Stomach (tissue), 9 donors: Measurements from ENCODE around the gene FAM32A. TPM values are rescaled to one million over a fixed set of nuclear protein-coding genes. Genes with fewer than 3 reads are reported as not detected.

Experiments
- DNase-seq, 2 donors: peaks; one replicate each; pipeline versions ENCODE4 v3.0.0 to v3.0.0-alpha.2; 2013 to 2019
- H3K27ac ChIP-seq, 5 donors: fragments of 200-600 bp in 4 of 5; sonication (generic) in 4 of 5; one replicate each; pipeline ENCODE4 v1.5.1; 2013 to 2019; ENCODE audit warnings: mild to moderate bottlenecking in 1 of 5, moderate library complexity in 1 of 5
- H3K27me3 ChIP-seq, 3 donors: fragments of 200-600 bp; sonication (generic); one replicate each; pipeline ENCODE4 v1.5.1; 2017 to 2019; ENCODE audit warnings: mixed run types in 1 of 3
- H3K36me3 ChIP-seq, 4 donors: fragments of 200-600 bp; sonication (generic); 1 replicate in 3 of 4; 2 replicates in 1 of 4; pipeline ENCODE4 v1.5.1; 2016 to 2019
- H3K4me1 ChIP-seq, 4 donors: fragments of 200-600 bp; sonication (generic); one replicate each; pipeline ENCODE4 v1.5.1; 2016 to 2019
- H3K4me3 ChIP-seq, 4 donors: fragments of 200-600 bp; sonication (generic) in 3 of 4; one replicate each; pipeline ENCODE4 v1.5.1; 2016 to 2019; ENCODE audit warnings: mild to moderate bottlenecking in 1 of 4
- H3K9me3 ChIP-seq, 4 donors: fragments of 200-600 bp; sonication (generic); one replicate each; pipeline ENCODE4 v1.5.1; 2016 to 2019
- CTCF ChIP-seq, 7 experiments: fragments of 450-650 bp in 4 of 7; fragments of 200-600 bp in 3 of 7; sonication (generic) in 3 of 7; IDR thresholded peaks; one replicate each; pipeline ENCODE4 v1.5.1; 2016 to 2019; ENCODE audit warnings: antibody characterized with exemption in 7 of 7, control low read depth in 2 of 7, mild to moderate bottlenecking in 1 of 7
- EP300 ChIP-seq: sonication (generic); formaldehyde crosslinking; IDR thresholded peaks from one replicate; pipeline ENCODE4 v1.6.1; 2017; ENCODE audit warnings: antibody characterized with exemption
- POLR2A ChIP-seq, 4 donors: fragments of 450-650 bp; IDR thresholded peaks; one replicate each; pipeline ENCODE4 v1.6.1; 2016; ENCODE audit warnings: antibody characterized with exemption in 4 of 4, control low read depth in 2 of 4, mild to moderate bottlenecking in 1 of 4, moderate library complexity in 1 of 4
- POLR2AphosphoS5 ChIP-seq, 3 donors: sonication (generic); formaldehyde crosslinking; IDR thresholded peaks; one replicate each; pipeline ENCODE4 v1.6.1; 2016; ENCODE audit warnings: antibody characterized with exemption in 3 of 3
- WGBS, 5 donors: extraction: QIAGEN DNeasy Blood & Tissue Kit in 3 of 5; methylation state at CpG; one replicate each; pipeline versions ENCODE4 v1.1.5 to v1.1.7; 2013 to 2018; 5-methylcytosine and 5-hydroxymethylcytosine counted together
- intact Hi-C: fragments of 100-400 bp; cut with DNase I; formaldehyde crosslinking; loops from one replicate; pipeline ENCODE4 v1.15.1; 2023; ENCODE audit warnings: low total_unique reads
- polyA plus RNA-seq, 3 donors: library from polyadenylated mRNA; stranded (reverse); fragments of 200-250 nt; gene quantifications; one replicate each; pipeline ENCODE4 v1.2.3, GENCODE V29; 2013
- total RNA-seq, 5 donors: library from RNA; depleted of rRNA; stranded (reverse); fragments of >200 nt; gene quantifications; one replicate each; pipeline versions ENCODE4 v1.1.0 to v1.2.3, GENCODE V29; 2014 to 2016
- donor health status: healthy with polysubstance abuse.
- donor health status: Bipolar disorder and iron deficiency.
- donor health status: healthy.

The FAM32A gene
- total and polyA plus RNA-seq, 8 donors: 8.2 to 175 (median 89.3) TPM

GRCh38 chr19:16166417-16166816 is 18.8 kb upstream of the FAM32A start:
- no peak for DNase-seq
- intact Hi-C loops: no loop called here

DNA sequence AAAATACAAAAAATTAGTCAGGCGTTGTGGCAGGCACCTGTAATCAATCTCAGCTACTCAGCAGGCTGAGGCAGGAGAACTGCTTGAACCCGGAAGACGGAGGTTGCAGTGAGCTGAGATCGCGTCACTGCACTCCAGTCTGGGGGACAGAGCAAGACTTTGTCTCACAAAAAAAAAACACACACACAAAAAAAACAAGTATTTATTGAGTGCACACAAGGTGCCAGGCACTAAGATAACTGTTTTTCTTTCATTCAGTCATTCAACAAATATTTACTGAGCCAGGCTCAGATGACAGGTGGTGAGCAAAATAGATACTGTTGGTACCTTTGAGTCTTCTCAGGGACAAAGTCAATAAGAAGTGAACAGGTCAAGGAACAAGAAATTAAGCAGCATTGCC is 18.2 kb upstream of the FAM32A start:
- Histone ChIP-seq H3K4me3 (no peak overlapping the region), H3K4me1 (no peaks in the 10 kb centered on the region), H3K27ac (no peak overlapping the region), H3K27me3 (no peaks in the 10 kb centered on the region), H3K36me3 (no peaks in the 10 kb centered on the region), H3K9me3 (no peaks in the 10 kb centered on the region)
- WGBS, 5 donors: 45 to 68% (median 64%) methylated on average over 5 of the region's 5 CpGs
- DNase-seq: no peak
- TF ChIP-seq POLR2AphosphoS5 (IDR thresholded peaks at IDR 0.05) (no peak), POLR2A (IDR thresholded peaks at IDR 0.05) (no peak), EP300 (no peak), CTCF (IDR thresholded peaks at IDR 0.05) (no peak)
- intact Hi-C loops: no loop called here

More at GRCh38 chr19:16166417-16166816, 18.8 kb upstream of the FAM32A start:
- H3K27ac ChIP-seq: no peak overlapping the region
- H3K27me3 ChIP-seq: no peaks in the 10 kb centered on the region
- H3K4me3 ChIP-seq: no peak overlapping the region
- no peaks in the 10 kb centered on the region for H3K36me3 ChIP-seq
- no peaks in the 10 kb centered on the region for H3K9me3 ChIP-seq
- 83 to 100% (median 91%) methylated on average over 1 of the region's 1 CpG for WGBS, 5 donors
- H3K4me1 ChIP-seq: no peaks in the 10 kb centered on the region
- no peak for TF ChIP-seq CTCF (IDR thresholded peaks at IDR 0.05)
- no peak for TF ChIP-seq EP300
- no peak for TF ChIP-seq POLR2AphosphoS5 (IDR thresholded peaks at IDR 0.05)
- TF ChIP-seq POLR2A (IDR thresholded peaks at IDR 0.05): no peak

DNA sequence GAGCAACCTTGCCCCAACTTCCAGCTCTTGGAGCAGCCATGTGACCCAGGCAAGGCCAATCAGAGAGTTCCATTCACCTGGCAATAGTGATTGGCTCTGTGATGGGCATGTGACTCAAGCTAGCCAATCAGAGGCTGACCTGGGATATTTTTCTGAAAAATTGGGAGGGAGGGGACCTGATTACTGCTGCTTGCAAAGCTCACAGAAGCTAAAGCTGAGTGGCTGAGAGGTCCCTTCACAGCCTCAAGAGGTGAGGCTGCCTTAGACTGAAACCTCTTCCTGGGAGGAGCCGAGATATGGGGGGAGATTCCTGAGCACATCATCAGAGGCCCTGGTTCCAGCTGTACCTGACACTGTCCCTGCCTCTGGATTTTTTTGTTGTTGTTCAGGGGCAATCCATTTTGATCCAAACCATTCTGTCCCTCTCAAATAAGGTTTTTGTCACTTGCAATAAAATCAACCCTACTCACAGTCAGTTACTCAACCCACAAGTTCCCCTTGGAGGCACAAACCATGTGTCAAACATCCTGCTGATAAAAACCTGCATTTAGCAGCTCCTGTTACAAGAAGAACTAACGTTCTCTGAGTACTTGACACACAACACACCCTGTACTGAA is 16.6 kb upstream of the FAM32A start:
- H3K9me3 ChIP-seq: no peaks in the 10 kb centered on the region
- no peaks in the 10 kb centered on the region for H3K4me1 ChIP-seq
- peak in 1 of 2 donors; percentile 28 for DNase-seq
- intact Hi-C loops: no loop called here
- peaks cover 0 to 6% (median 0%) of the 10 kb centered on the region in 3 donors for H3K27me3 ChIP-seq
- WGBS, 5 donors: 42 to 59% (median 51%) methylated on average over 2 of the region's 2 CpGs
- no peaks in the 10 kb centered on the region for H3K36me3 ChIP-seq
- TF ChIP-seq CTCF (IDR thresholded peaks at IDR 0.05): no peak
- TF ChIP-seq POLR2A (IDR thresholded peaks at IDR 0.05): no peak
- TF ChIP-seq EP300: no peak
- TF ChIP-seq POLR2AphosphoS5 (IDR thresholded peaks at IDR 0.05): no peak
- no peak overlapping the region for H3K4me3 ChIP-seq
- H3K27ac ChIP-seq: no peak overlapping the region

GRCh38 chr19:16170134-16170533 is 15.1 kb upstream of the FAM32A start:
- peaks cover 0 to 7% (median 0%) of the 10 kb centered on the region in 3 donors for H3K27me3 ChIP-seq
- WGBS, 5 donors: 77 to 88% (median 83%) methylated on average over 1 of the region's 1 CpG
- no peak for TF ChIP-seq EP300
- no peak for TF ChIP-seq POLR2A (IDR thresholded peaks at IDR 0.05)
- no peak for TF ChIP-seq POLR2AphosphoS5 (IDR thresholded peaks at IDR 0.05)
- no peak for TF ChIP-seq CTCF (IDR thresholded peaks at IDR 0.05)
- no peak for DNase-seq
- peaks cover 0 to 2% (median under 1%) of the 10 kb centered on the region in 4 donors for H3K9me3 ChIP-seq
- no peak overlapping the region for H3K27ac ChIP-seq
- intact Hi-C loops: no loop called here
- no peaks in the 10 kb centered on the region for H3K36me3 ChIP-seq
- H3K4me3 ChIP-seq: no peak overlapping the region
- H3K4me1 ChIP-seq: no peaks in the 10 kb centered on the region
